HepG2 (cell line): ENCODE results near the gene RIPOR3. TPM values are rescaled to one million over a fixed set of nuclear protein-coding genes. Genes with fewer than 3 reads are reported as not detected.

Source experiments
- CAMTA2 ChIP-seq: sonication (generic); formaldehyde crosslinking; IDR thresholded peaks from 2 replicates; pipeline ENCODE4 v1.4.0; 2020; ENCODE audit warnings: mild to moderate bottlenecking, missing genetic modification reagents, borderline replicate concordance
- DZIP1 ChIP-seq: sonication (generic); formaldehyde crosslinking; IDR thresholded peaks from 2 replicates; pipeline ENCODE4 v1.5.0; 2020; ENCODE audit warnings: mild to moderate bottlenecking, missing genetic modification reagents
- ELK4 ChIP-seq: sonication (generic); formaldehyde crosslinking; IDR thresholded peaks from 2 replicates; pipeline ENCODE4 v1.9.0; 2021; ENCODE audit warnings: missing genetic modification reagents, borderline replicate concordance
- HDAC6 ChIP-seq: fragments of 200-600 bp; sonication (generic); IDR thresholded peaks from 2 replicates; pipeline ENCODE4 v1.7.0; 2017; ENCODE audit warnings: mild to moderate bottlenecking, antibody characterized with exemption, low read length, low read depth
- HES4 ChIP-seq: sonication (generic); formaldehyde crosslinking; IDR thresholded peaks from 2 replicates; pipeline ENCODE4 v1.9.0; 2021; ENCODE audit warnings: mild to moderate bottlenecking, missing genetic modification reagents, borderline replicate concordance
- HIVEP1 ChIP-seq: sonication (generic); formaldehyde crosslinking; IDR thresholded peaks from 2 replicates; pipeline ENCODE4 v1.4.0; 2020; ENCODE audit warnings: mild to moderate bottlenecking, missing genetic modification reagents
- MYNN ChIP-seq: sonication (generic); formaldehyde crosslinking; IDR thresholded peaks from 2 replicates; pipeline ENCODE4 v1.4.0; 2020; ENCODE audit warnings: mild to moderate bottlenecking, low read depth, missing genetic modification reagents
- NFIC ChIP-seq: IDR thresholded peaks from 2 replicates; pipeline ENCODE4 v1.6.1; 2012; ENCODE audit warnings: mild to moderate bottlenecking, low read length, inconsistent platforms
- NR2F6 ChIP-seq, 2 experiments: IDR thresholded peaks; 2 replicates each; pipeline ENCODE4 v1.6.1; 2016; ENCODE audit warnings: antibody characterized with exemption in 1 of 2, mild to moderate bottlenecking in 1 of 2
- RERE ChIP-seq: IDR thresholded peaks from 2 replicates; pipeline ENCODE4 v1.6.1; 2016; ENCODE audit warnings: low read depth, missing genetic modification reagents, missing compliant biosample characterization
- RFX5 ChIP-seq: IDR thresholded peaks from 2 replicates; pipeline ENCODE4 v1.6.1; 2011; ENCODE audit warnings: low read depth, low read length, improper control_type of control experiment
- TCF7 ChIP-seq: sonication (generic); IDR thresholded peaks from 2 replicates; pipeline ENCODE4 v1.6.1; 2016; ENCODE audit warnings: antibody characterized with exemption, low read depth
- THAP7 ChIP-seq: sonication (generic); formaldehyde crosslinking; IDR thresholded peaks from 2 replicates; pipeline ENCODE4 v1.8.1; 2023; ENCODE audit warnings: mild to moderate bottlenecking, missing genetic modification reagents
- ZFY ChIP-seq: sonication (generic); formaldehyde crosslinking; IDR thresholded peaks from 2 replicates; pipeline ENCODE4 v1.4.0; 2020; ENCODE audit warnings: missing genetic modification reagents
- ZNF10 ChIP-seq: sonication (generic); formaldehyde crosslinking; IDR thresholded peaks from 2 replicates; pipeline ENCODE4 v1.4.0; 2020; ENCODE audit warnings: mild to moderate bottlenecking, low read depth, missing genetic modification reagents, borderline replicate concordance
- ZNF383 ChIP-seq: sonication (generic); formaldehyde crosslinking; IDR thresholded peaks from 2 replicates; pipeline ENCODE4 v1.4.0; 2020; ENCODE audit warnings: missing genetic modification reagents, mild to moderate bottlenecking, borderline replicate concordance
- ZNF552 ChIP-seq: sonication (generic); formaldehyde crosslinking; IDR thresholded peaks from 2 replicates; pipeline ENCODE4 v1.9.0; 2022; ENCODE audit warnings: missing genetic modification reagents, mild to moderate bottlenecking, borderline replicate concordance
- ZNF780A ChIP-seq: sonication (generic); formaldehyde crosslinking; IDR thresholded peaks from 2 replicates; pipeline ENCODE4 v1.8.0; 2022; ENCODE audit warnings: mild to moderate bottlenecking, missing genetic modification reagents, moderate library complexity
- polyA plus RNA-seq, 8 experiments: library from polyadenylated mRNA; depleted of rRNA in 3 of 8; stranded (reverse) in 7 of 8; unstranded in 1 of 8; fragments of >200 nt; fragmentation: Illumina TruSeq in 4 of 8; extraction: Trizol in 4 of 8; gene quantifications; 2 replicates each; pipeline versions ENCODE4 v1.2.1 to v1.2.3, GENCODE V29; 2011 to 2016; ENCODE audit warnings: low read depth in 4 of 8, missing spikeins in 1 of 8, mixed read lengths in 1 of 8; ENCODE audit not compliant: insufficient read depth in 1 of 8
- total RNA-seq, 5 experiments: library from RNA; depleted of rRNA; stranded (reverse); fragments of >200 nt; fragmentation: Illumina TruSeq; extraction: Trizol; gene quantifications; 2 replicates each; pipeline ENCODE4 v1.2.3, GENCODE V29; 2016; ENCODE audit warnings: low read depth in 1 of 5

Gene RIPOR3
- total and polyA plus RNA-seq, 2 of the 13 experiments (the other 11 are each of a cell fraction or from before 2014, with no cell fraction given): 0.18 TPM; not detected in 1

- TF ChIP-seq THAP7 (CRISPR knock-in tag) (no peak), ZNF780A (CRISPR knock-in tag) (no peak), NR2F6 (IDR thresholded peaks at IDR 0.05) (peak; percentile 90), NR2F6 (CRISPR knock-in tag; IDR thresholded peaks at IDR 0.05) (peak; percentile 98), HDAC6 (no peak), MYNN (CRISPR knock-in tag) (no peak), RERE (CRISPR knock-in tag) (no peak), TCF7 (peak; percentile 30; the same call in 1 of the 2 replicates), CAMTA2 (no peak), ZNF383 (peak; percentile 90; the same call in 1 of the 2 replicates), ZNF10 (no peak), ELK4 (CRISPR knock-in tag) (no peak), DZIP1 (CRISPR knock-in tag) (no peak), NFIC (no peak), RFX5 (no peak), HIVEP1 (CRISPR knock-in tag) (no peak), HES4 (CRISPR knock-in tag) (no peak), ZFY (CRISPR knock-in tag) (no peak; the same call in 1 of the 2 replicates), ZNF552 (CRISPR knock-in tag) (no peak)
These were observed 15.5 kb downstream of the RIPOR3 start (continued) for GRCh38 chr20:50675671-50676376.
